OCI-LY7 (cell line): ENCODE data around the gene HCK. TPM values are rescaled to one million over a fixed set of nuclear protein-coding genes. Genes with fewer than 3 reads are reported as not detected.

Experiments
- BruUV-seq: library from RNA; stranded (reverse); fragments of 400-500 nt; replicated peaks from 2 replicates; lab custom pipeline; 2021; lab: Mats Ljungman, UMichigan
- CTCF ChIA-PET: fragments of 300-600 bp; sonication (Branson Sonifier 250); formaldehyde crosslinking; loops from one replicate; lab custom pipeline; 2022; ENCODE audit warnings: antibody characterized with exemption; ENCODE audit not compliant: unreplicated experiment; lab: Charles Lee
- POLR2A ChIA-PET: fragments of 300-600 bp; sonication (Branson Sonifier 250); formaldehyde crosslinking; loops from one replicate; lab custom pipeline; 2022; ENCODE audit warnings: antibody characterized with exemption; lab: Charles Lee
- DNase-seq: peaks from one replicate; pipeline ENCODE4 v3.0.0-alpha.2; 2015; ENCODE audit warnings: low spot score
- H2AFZ ChIP-seq: fragments of 200-600 bp; sonication (generic), shearing (Covaris generic); 2 replicates; pipeline ENCODE4 v1.6.1; 2014; ENCODE audit warnings: mild to moderate bottlenecking, antibody characterized with exemption, low read length, moderate library complexity
- H3K27ac ChIP-seq: fragments of 200-600 bp; sonication (generic); 2 replicates; pipeline ENCODE4 v1.5.1; 2014; ENCODE audit warnings: mixed run types, low read depth, mild to moderate bottlenecking, moderate library complexity, low read length, inconsistent platforms; ENCODE audit not compliant: poor library complexity, severe bottlenecking
- H3K36me3 ChIP-seq: fragments of 200-600 bp; sonication (generic); 2 replicates; pipeline ENCODE4 v1.6.1; 2014; ENCODE audit warnings: mild to moderate bottlenecking, antibody characterized with exemption, low read length, moderate library complexity, mixed read lengths; ENCODE audit not compliant: insufficient read depth
- H3K4me1 ChIP-seq: fragments of 200-600 bp; sonication (generic); 2 replicates; pipeline ENCODE4 v1.5.1; 2014; ENCODE audit warnings: mild to moderate bottlenecking, low read length; ENCODE audit not compliant: insufficient read depth, poor library complexity, severe bottlenecking
- H3K4me2 ChIP-seq: fragments of 200-600 bp; sonication (generic); 2 replicates; pipeline ENCODE4 v1.6.1; 2014; ENCODE audit warnings: mild to moderate bottlenecking, low read length
- H3K4me3 ChIP-seq: fragments of 200-600 bp; sonication (generic); 2 replicates; pipeline ENCODE4 v1.5.1; 2014; ENCODE audit warnings: mild to moderate bottlenecking, low read depth, low read length; ENCODE audit not compliant: poor library complexity, severe bottlenecking
- H3K79me2 ChIP-seq: fragments of 200-600 bp; sonication (generic); 2 replicates; pipeline ENCODE4 v1.6.1; 2016; ENCODE audit warnings: low read depth, mild to moderate bottlenecking, low read length, moderate library complexity, mixed read lengths; ENCODE audit not compliant: insufficient read depth
- H3K9me2 ChIP-seq: fragments of 200-600 bp; sonication (generic); 2 replicates; pipeline ENCODE4 v1.6.1; 2016; ENCODE audit warnings: mild to moderate bottlenecking, low read length, mixed read lengths; ENCODE audit not compliant: insufficient read depth
- H3K9me3 ChIP-seq: fragments of 200-600 bp; sonication (generic); 2 replicates; pipeline ENCODE4 v1.6.1; 2014; ENCODE audit warnings: mild to moderate bottlenecking, mixed run types, low read length, mixed read lengths
- H4K20me1 ChIP-seq: fragments of 200-600 bp; sonication (generic); 2 replicates; pipeline ENCODE4 v1.6.1; 2014; ENCODE audit warnings: mild to moderate bottlenecking, antibody characterized with exemption, low read length, moderate library complexity, mixed read lengths; ENCODE audit not compliant: insufficient read depth
- EZH2phosphoT487 ChIP-seq: fragments of 200-600 bp; sonication (generic); IDR thresholded peaks from 2 replicates; pipeline ENCODE4 v1.6.1; 2018; ENCODE audit warnings: low read depth, borderline replicate concordance, mild to moderate bottlenecking, mixed run types, antibody characterized with exemption, low read length, moderate library complexity, mixed read lengths
- intact Hi-C: fragments of 100-400 bp; cut with micrococcal nuclease; formaldehyde crosslinking; loops from one replicate; pipeline ENCODE4 v1.10.0; 2022; ENCODE audit not compliant: unreplicated experiment
- total RNA-seq, 2 experiments: library from RNA; depleted of rRNA in 1 of 2; stranded (reverse); fragments of >200 nt in 1 of 2; shearing (Covaris generic) in 1 of 2; gene quantifications; 2 replicates each; pipeline ENCODE4 v1.2.3, GENCODE V29; 2014 to 2022
- TF ChIP-seq, protein P1 (sequence below): fragments of 200-600 bp; sonication (generic); conservative IDR thresholded peaks from 2 replicates; pipeline ENCODE4 v1.5.1; 2014; ENCODE audit warnings: mild to moderate bottlenecking, antibody characterized with exemption, low read length, moderate library complexity, mixed read lengths

The HCK gene
- total RNA-seq, 2 experiments from 2014 or later: 0.19 to 3.2 TPM

DNA sequence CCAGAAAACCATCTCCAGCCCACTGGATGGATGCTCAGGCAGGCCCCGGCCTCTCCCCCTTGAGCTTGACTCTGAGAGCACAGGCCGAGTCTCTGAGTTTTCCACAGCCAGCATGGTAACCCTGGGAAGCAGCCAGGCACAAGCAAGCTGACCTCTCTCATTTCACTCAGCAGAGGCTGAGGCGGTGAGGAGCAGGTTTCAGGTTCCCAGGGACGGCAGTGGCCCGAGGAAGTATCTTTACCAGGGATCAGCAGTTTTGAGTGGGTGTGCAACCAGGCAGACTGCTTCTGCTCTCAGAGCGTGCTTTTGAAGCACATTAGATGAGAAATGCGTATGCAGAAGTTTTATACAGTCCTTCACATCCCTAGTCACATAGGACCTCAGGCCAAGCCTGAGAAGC lies 12.6 kb downstream of the HCK start:
- Histone ChIP-seq H3K4me2 (no peak overlapping the region), H3K9me2 (no peaks in the 10 kb centered on the region), H3K4me1 (peaks cover 10% of the 10 kb centered on the region), H3K9me3 (no peaks in the 10 kb centered on the region), H3K36me3 (no peaks in the 10 kb centered on the region), H3K27ac (no peak overlapping the region), H3K79me2 (no peaks in the 10 kb centered on the region), H3K4me3 (no peak overlapping the region), H4K20me1 (no peaks in the 10 kb centered on the region), H2AFZ (no peak overlapping the region)
- intact Hi-C loops: no loop called here
- BruUV-seq: no TSS peak
- POLR2A ChIA-PET: interaction anchor here (0.6 to 1.1 kb wide), 2 partner anchors 16 to 24 kb away, joined by 5 to 7 read pairs; no protein-coding TSS in a partner anchor
- TF ChIP-seq, protein P1, sequence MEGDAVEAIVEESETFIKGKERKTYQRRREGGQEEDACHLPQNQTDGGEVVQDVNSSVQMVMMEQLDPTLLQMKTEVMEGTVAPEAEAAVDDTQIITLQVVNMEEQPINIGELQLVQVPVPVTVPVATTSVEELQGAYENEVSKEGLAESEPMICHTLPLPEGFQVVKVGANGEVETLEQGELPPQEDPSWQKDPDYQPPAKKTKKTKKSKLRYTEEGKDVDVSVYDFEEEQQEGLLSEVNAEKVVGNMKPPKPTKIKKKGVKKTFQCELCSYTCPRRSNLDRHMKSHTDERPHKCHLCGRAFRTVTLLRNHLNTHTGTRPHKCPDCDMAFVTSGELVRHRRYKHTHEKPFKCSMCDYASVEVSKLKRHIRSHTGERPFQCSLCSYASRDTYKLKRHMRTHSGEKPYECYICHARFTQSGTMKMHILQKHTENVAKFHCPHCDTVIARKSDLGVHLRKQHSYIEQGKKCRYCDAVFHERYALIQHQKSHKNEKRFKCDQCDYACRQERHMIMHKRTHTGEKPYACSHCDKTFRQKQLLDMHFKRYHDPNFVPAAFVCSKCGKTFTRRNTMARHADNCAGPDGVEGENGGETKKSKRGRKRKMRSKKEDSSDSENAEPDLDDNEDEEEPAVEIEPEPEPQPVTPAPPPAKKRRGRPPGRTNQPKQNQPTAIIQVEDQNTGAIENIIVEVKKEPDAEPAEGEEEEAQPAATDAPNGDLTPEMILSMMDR: no peak
- no peak for TF ChIP-seq EZH2phosphoT487
- DNase-seq: no peak
- CTCF ChIA-PET: no interaction called here

DNA sequence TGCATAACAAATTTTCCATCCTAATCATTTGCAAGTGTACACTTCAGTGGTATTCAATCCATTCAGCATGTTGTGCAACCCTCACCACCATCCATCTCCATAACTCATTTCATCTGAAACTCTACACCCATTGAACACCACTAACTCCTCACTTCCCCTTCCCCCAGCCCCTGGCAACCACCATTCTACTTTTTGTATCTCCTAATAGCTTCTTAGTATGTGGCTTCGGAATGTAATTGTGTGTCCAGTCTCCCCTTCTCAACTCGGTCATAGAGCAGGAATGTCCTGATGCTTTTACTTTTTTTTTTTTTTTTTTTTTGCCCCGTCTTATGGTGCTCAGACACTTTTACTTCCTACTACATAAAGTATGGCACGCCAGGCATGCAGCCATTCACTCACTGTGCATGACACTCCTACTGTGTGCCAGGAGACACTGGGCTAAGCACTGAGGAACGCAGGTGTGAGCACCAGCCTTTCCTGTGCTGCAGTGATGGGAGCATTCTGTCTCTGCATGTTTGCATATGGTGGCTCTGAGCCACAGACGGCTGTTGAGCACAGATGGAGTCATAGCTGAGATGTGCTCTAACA lies 15.3 kb downstream of the HCK start:
- Histone ChIP-seq H2AFZ (no peak overlapping the region), H3K27ac (no peak overlapping the region), H3K36me3 (no peaks in the 10 kb centered on the region), H3K9me3 (no peaks in the 10 kb centered on the region), H3K79me2 (no peaks in the 10 kb centered on the region), H3K9me2 (no peaks in the 10 kb centered on the region), H3K4me1 (peaks cover 14% of the 10 kb centered on the region), H3K4me2 (no peak overlapping the region), H3K4me3 (no peak overlapping the region), H4K20me1 (no peaks in the 10 kb centered on the region)
- intact Hi-C loops: no loop called here
- peak; percentile 11 for DNase-seq
- ChIA-PET CTCF (interaction anchor here (1.0 kb wide), 1 partner anchor 26 kb away, joined by 3 read pairs; no protein-coding TSS in a partner anchor), POLR2A (interaction anchor here (0.7 kb wide), 1 partner anchor 237 kb away, joined by 11 read pairs; no protein-coding TSS in a partner anchor)
- no TSS peak for BruUV-seq
- TF ChIP-seq, protein P1: no peak
- no peak for TF ChIP-seq EZH2phosphoT487

DNA sequence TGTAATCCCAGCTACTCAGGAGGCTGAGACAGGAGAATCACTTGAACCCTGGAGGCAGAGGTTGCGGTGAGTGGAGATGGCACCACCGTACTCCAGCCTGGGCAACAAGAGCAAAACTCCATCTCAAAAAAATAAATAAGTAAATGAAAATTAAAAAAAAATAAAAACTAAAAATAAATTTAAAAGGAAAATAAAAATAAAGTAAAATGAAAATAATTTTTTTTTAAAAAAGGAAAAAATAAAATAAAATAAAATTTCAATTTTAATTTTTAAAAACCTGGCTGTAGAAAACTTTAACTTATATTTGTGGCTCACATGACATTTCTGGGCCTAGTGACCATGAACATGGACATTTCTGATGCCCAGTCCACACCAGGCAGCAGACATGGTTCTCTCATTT lies 16.1 kb downstream of the HCK start:
- Histone ChIP-seq H3K36me3 (no peaks in the 10 kb centered on the region), H3K79me2 (no peaks in the 10 kb centered on the region), H2AFZ (no peak overlapping the region), H3K4me3 (no peak overlapping the region), H3K4me2 (0 out of 2 replicates have a peak overlapping the region, but pooled peaks have one; percentile 40), H3K4me1 (peaks cover 14% of the 10 kb centered on the region), H3K9me2 (no peaks in the 10 kb centered on the region), H3K9me3 (no peaks in the 10 kb centered on the region), H3K27ac (no peak overlapping the region), H4K20me1 (no peaks in the 10 kb centered on the region)
- BruUV-seq: no TSS peak
- POLR2A ChIA-PET: no interaction called here
- TF ChIP-seq, protein P1: no peak
- TF ChIP-seq EZH2phosphoT487: no peak
- intact Hi-C loops: no loop called here
- CTCF ChIA-PET: no interaction called here
- DNase-seq: no peak
